ENCODE measurements around the gene TLR6. TPM values are rescaled to one million over a fixed set of nuclear protein-coding genes. Genes with fewer than 3 reads are reported as not detected.
A peak's percentile ranks its signal among the peaks of the same experiment; 100 is the strongest.

The TLR6 gene
- total and polyA plus RNA-seq, 2 experiments from 2014 or later = 0.24 to 1.1 TPM

DNA sequence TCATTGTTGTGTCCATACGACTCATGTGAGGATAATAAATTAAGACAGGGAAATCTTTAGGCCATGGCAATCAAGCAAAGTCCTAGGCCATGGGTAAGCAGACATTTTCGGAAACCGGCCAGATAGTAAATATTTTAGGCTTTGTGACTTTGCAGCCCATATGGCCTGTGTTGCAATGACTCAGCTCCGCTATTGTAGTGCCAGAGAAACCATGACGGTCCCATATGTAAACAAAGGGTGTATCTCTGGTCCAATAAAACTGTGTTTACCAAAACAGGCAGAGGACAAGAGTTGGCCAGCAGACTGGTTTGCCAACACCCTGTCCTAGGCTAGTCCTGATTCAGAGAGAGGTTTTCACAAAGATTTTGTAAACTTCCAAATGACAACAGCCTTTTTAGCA is 16.0 kb upstream of the TLR6 start:
- Histone ChIP-seq H3K4me2 (no peak overlapping the region), H4K20me1 (ENCODE audit: insufficient read depth, poor library complexity, severe bottlenecking) (peaks cover 3% of the 10 kb centered on the region)
- peak; percentile 61 for DNase-seq (ENCODE audit: low spot score)

GRCh38 chr4:38871593-38871992 is 15.0 kb upstream of the TLR6 start:
- Histone ChIP-seq H3K9me3 (ENCODE audit: low read depth) (no peaks in the 10 kb centered on the region), H3K36me3 (replicated peaks; ENCODE audit: insufficient read depth, low read depth) (no peaks in the 10 kb centered on the region), H3K9me2 (replicated peaks; ENCODE audit: insufficient read depth) (no peaks in the 10 kb centered on the region), H3K79me2 (peaks cover 65% of the 10 kb centered on the region), H3K27ac (peak overlapping the region; percentile 44), H3K27me3 (no peaks in the 10 kb centered on the region), H3K4me1 (ENCODE audit: insufficient read depth) (peaks cover 32% of the 10 kb centered on the region), H4K20me1 (ENCODE audit: insufficient read depth, poor library complexity, severe bottlenecking) (peaks cover 3% of the 10 kb centered on the region), H3K4me2 (no peak overlapping the region), H2AFZ (no peak overlapping the region), H3K4me3 (no peak overlapping the region)
- TF ChIP-seq, protein P1, sequence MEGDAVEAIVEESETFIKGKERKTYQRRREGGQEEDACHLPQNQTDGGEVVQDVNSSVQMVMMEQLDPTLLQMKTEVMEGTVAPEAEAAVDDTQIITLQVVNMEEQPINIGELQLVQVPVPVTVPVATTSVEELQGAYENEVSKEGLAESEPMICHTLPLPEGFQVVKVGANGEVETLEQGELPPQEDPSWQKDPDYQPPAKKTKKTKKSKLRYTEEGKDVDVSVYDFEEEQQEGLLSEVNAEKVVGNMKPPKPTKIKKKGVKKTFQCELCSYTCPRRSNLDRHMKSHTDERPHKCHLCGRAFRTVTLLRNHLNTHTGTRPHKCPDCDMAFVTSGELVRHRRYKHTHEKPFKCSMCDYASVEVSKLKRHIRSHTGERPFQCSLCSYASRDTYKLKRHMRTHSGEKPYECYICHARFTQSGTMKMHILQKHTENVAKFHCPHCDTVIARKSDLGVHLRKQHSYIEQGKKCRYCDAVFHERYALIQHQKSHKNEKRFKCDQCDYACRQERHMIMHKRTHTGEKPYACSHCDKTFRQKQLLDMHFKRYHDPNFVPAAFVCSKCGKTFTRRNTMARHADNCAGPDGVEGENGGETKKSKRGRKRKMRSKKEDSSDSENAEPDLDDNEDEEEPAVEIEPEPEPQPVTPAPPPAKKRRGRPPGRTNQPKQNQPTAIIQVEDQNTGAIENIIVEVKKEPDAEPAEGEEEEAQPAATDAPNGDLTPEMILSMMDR (IDR thresholded peaks at IDR 0.05; ENCODE audit: poor library complexity) = no peak
- TF ChIP-seq EZH2phosphoT487 (IDR thresholded peaks at IDR 0.05; ENCODE audit: low read depth, severe bottlenecking, unreplicated experiment) (no peak), EZH2 (IDR thresholded peaks at IDR 0.05; ENCODE audit: borderline replicate concordance) (no peak)
- 95% methylated on average over 1 of the region's 1 CpG for WGBS (ENCODE audit: low lambda C conversion rate, missing lambda C conversion rate)
- DNase-seq (ENCODE audit: low spot score) = no peak

More for the DNA sequence above, 16.0 kb upstream of the TLR6 start:
- H3K27me3 ChIP-seq = no peaks in the 10 kb centered on the region
- 45% methylated on average over 5 of the region's 5 CpGs for WGBS (ENCODE audit: low lambda C conversion rate, missing lambda C conversion rate)
- peaks cover 65% of the 10 kb centered on the region for H3K79me2 ChIP-seq
- H3K4me3 ChIP-seq = no peak overlapping the region
- H3K36me3 ChIP-seq (replicated peaks; ENCODE audit: insufficient read depth, low read depth) = no peaks in the 10 kb centered on the region
- peaks cover 32% of the 10 kb centered on the region for H3K4me1 ChIP-seq (ENCODE audit: insufficient read depth)
- TF ChIP-seq EZH2phosphoT487 (IDR thresholded peaks at IDR 0.05; ENCODE audit: low read depth, severe bottlenecking, unreplicated experiment) = no peak
- TF ChIP-seq, protein P1 (IDR thresholded peaks at IDR 0.05; ENCODE audit: poor library complexity) = no peak
- TF ChIP-seq EZH2 (IDR thresholded peaks at IDR 0.05; ENCODE audit: borderline replicate concordance) = no peak
- H3K9me3 ChIP-seq (ENCODE audit: low read depth) = no peaks in the 10 kb centered on the region
- H2AFZ ChIP-seq = no peak overlapping the region
- peak overlapping the region; percentile 44 for H3K27ac ChIP-seq
- no peaks in the 10 kb centered on the region for H3K9me2 ChIP-seq (replicated peaks; ENCODE audit: insufficient read depth)

- peaks cover 32% of the 10 kb centered on the region for H3K4me1 ChIP-seq (ENCODE audit: insufficient read depth)
- H3K27ac ChIP-seq = no peak overlapping the region
- peaks cover 3% of the 10 kb centered on the region for H4K20me1 ChIP-seq (ENCODE audit: insufficient read depth, poor library complexity, severe bottlenecking)
- WGBS (ENCODE audit: low lambda C conversion rate, missing lambda C conversion rate) = 74% methylated on average over 7 of the region's 7 CpGs
- no peaks in the 10 kb centered on the region for H3K9me2 ChIP-seq (replicated peaks; ENCODE audit: insufficient read depth)
- no peak overlapping the region for H2AFZ ChIP-seq
- no peak for DNase-seq (ENCODE audit: low spot score)
- peak overlapping the region; percentile 95 for H3K4me2 ChIP-seq
- H3K79me2 ChIP-seq = peaks cover 54% of the 10 kb centered on the region
- H3K36me3 ChIP-seq (replicated peaks; ENCODE audit: insufficient read depth, low read depth) = no peaks in the 10 kb centered on the region
- no peaks in the 10 kb centered on the region for H3K27me3 ChIP-seq
- H3K9me3 ChIP-seq (ENCODE audit: low read depth) = no peaks in the 10 kb centered on the region
- no peak overlapping the region for H3K4me3 ChIP-seq
- no peak for TF ChIP-seq EZH2phosphoT487 (IDR thresholded peaks at IDR 0.05; ENCODE audit: low read depth, severe bottlenecking, unreplicated experiment)
- TF ChIP-seq, protein P1 (IDR thresholded peaks at IDR 0.05; ENCODE audit: poor library complexity) = no peak
- no peak for TF ChIP-seq EZH2 (IDR thresholded peaks at IDR 0.05; ENCODE audit: borderline replicate concordance)
Observed at GRCh38 chr4:38870098-38870808, 13.6 kb upstream of the TLR6 start.
